Stimulated activated CD8-positive, alpha-beta memory T cell treated with anti-CD3 and anti-CD28 coated beads, Interleukin-4, amount 100 ng/mL, for 1 hour (primary cell): ENCODE data around the gene POLE3.
"Not testable (repeated sequence)": the region's sequence is repeated elsewhere in the genome, so short reads cannot be mapped to it uniquely, and the experiment has no call there.

Experiments used
- DNase-seq, 2 donors: peaks; one replicate each; pipeline ENCODE4 v3.0.0-alpha.2; 2020; ENCODE audit warnings: low read depth in 2 of 2, low spot score in 1 of 2

Gene POLE3

DNA sequence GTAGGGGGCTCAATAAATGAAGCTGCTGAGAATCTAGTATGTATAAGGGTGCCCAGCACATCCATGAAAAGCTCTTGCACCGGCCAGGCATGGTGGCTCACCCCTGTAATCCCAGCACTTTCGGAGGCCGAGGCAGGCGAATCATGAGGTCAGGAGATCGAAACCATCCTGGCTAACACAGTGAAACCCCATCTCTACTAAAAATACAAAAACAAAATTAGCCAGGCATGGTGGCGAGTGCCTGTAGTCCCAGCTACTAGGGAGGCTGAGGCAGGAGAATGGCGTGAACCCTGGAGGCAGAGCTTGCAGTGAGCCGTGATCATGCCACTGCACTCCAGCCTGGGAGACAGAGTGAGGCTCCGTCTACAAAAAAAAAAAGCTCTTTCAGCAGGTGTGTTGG, 4.1 kb downstream of the POLE3 start:
- not testable (repeated sequence) for DNase-seq

- no peak for DNase-seq
These were observed 6.8 kb downstream of the POLE3 start for GRCh38 chr9:113403646-113404045.

DNA sequence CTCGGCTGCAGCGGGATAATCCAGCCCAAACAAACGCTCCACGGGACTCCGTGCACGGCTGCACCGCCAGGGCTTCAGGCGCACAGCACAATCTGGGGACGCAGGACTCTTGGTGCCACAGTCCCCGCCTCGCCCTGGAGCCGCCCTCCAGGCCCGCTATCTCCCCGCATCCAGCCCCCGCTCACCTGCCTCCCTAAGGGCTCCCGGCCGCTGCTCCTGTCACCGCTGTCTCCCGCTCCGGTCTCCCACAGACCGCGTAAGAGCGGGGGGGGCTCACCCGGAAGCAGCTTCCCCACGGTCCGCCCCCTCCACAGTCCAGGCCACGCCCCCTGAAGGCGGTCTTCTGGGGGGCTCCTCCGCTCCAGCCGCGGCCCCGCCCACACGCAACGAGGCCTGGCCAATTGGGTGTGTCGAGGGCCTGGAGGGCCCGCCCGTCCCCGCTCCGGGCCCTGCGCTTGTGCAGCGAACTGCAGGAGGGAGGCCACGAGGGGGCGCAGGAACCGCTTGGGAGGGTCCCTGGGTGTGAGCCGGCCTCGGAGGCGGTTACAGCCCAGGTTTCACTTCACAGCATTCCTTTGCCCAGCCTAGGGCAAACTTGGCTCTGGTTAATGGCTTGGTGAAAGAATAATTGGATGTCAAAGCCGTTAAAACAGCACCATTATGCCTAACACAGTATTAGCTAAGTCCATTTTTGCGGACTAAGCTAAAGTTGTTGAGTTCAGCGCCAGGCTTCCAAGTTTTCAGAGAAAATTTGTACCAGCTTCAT, 9.3 kb downstream of the POLE3 start, which contains the start of gene ALAD:
Gene ALAD (minus strand): TSS at position 258 of the 766 bp plus-strand sequence. CDS start 7,725 bp downstream, outside the sequence.
- peak; percentile 97 to 100 for DNase-seq

- no peak for DNase-seq
These were observed 10.8 kb downstream of the POLE3 start for GRCh38 chr9:113399646-113400200.

DNA sequence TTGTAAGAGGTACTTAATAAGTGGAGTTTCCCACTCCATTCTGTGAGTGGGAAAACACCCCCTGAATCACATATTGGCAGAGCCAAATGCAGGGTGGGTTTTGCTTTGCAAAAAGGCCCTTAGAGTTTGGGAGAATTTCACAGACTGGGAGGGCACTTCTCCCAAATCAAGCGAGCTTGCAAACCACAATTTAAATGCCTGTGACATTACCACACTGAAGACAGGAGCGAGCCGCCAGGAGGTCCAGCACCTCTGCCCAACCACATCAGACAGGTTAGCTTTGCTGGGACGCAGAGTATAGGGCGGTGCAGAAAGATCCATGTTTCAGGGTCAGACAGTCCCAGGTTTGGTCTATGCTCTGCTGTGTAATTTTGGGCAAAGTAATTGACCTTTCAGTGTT, 11.7 kb downstream of the POLE3 start:
- DNase-seq, result no peak

DNA sequence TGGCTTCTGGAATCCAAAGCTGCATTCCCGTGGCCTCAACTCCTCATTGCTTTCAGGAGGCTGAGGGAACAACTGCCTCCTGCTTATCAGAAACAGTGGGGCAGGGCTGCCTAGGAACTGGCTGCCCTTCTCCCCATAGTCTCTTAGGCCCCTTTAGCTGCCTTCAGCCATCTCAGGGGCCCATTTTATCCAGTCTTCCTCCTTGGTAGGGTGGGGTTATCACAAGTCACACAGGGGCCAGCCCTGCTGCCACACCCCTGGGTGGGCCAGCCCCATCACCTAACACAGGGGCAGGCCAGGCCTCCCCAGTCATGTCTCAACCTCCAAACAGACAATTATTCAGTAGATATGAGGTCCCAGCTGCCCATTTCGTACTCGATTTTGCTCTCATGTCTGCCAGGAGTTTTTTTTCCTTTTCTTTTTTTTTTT, 13.3 kb downstream of the POLE3 start:
- no peak for DNase-seq

- DNase-seq, result no peak
These were observed 15.2 kb downstream of the POLE3 start for GRCh38 chr9:113395000-113395861.

DNA sequence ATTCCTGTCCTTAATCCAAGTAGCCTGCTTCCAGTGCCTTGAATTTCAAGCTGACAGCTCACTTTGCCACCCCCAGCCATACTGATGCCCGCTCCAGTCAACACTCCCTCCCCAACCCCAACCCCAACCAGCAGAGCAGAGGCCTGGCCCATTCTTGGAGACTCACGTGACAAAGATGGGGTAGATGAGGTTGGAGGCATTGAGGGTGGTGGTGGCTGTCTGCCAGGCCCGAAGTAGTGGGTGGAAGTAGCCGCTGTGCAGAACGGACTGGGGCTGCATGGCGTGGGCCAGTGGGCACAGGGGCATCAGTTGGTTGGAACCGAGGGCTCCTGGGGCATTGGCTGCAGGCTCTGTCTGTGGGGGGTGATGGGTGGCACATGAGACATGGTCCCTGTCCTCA, 17.2 kb downstream of the POLE3 start:
- DNase-seq, result no peak

GRCh38 chr9:113391917-113392316, 18.6 kb downstream of the POLE3 start:
- DNase-seq, result no peak

DNA sequence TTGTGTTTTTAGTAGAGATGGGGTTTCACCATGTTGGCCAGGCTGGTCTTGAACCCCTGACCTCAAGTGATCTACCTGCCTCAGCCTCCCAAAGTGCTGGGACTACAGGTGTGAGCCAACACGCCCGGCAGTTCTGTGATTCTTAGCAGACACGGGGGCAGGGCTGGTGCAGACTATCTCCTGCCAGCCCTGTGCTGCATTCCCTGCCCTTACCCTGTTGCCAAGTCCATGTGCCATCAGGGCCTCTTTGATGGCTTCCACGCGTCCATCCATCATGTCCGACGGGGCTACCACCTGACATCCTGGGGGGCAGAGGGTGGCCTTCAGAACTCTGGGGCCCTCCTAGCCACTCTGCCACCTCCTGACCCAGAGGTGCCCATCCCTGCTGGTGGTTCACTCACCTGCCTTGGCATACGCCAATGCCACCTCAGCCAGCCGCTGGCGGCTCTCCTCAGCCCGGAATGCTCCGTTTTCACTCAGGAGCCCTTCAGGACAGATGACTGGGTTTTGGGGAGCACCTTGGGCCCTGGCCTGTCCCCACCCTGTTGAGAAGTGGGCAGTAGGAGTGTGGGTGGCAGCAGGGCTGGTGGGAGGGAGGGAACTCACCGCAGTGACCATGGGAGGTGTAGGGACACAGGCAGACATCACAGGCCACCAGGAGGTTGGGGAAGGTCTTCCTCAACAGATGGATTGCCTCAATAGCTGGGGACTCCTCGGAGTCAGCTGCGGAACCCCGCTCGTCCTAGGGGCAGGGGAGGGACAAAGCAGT, 20.1 kb downstream of the POLE3 start:
- DNase-seq, result no peak

GRCh38 chr9:113389451-113389850, 21.0 kb downstream of the POLE3 start:
- no peak for DNase-seq

DNA sequence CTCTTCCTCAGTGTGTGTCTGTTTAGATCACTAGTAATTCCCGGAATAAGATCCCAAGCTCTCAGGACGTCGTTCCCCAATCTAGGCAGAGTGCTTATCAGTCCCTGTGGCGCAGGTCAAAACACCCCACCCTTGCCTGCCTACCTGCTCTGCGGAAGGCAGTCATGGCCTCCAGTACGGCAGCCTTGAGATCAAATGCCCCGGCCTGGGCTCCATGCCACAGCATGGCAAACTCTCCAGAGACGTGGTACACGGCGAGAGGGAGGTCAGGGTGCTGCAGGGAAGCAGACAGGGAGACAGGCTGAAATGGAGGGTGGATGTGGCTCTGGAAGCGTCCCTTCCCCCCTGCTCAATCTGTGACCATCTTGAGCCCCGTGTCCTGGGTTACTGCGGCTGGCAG, 21.6 kb downstream of the POLE3 start:
- no peak for DNase-seq

DNA sequence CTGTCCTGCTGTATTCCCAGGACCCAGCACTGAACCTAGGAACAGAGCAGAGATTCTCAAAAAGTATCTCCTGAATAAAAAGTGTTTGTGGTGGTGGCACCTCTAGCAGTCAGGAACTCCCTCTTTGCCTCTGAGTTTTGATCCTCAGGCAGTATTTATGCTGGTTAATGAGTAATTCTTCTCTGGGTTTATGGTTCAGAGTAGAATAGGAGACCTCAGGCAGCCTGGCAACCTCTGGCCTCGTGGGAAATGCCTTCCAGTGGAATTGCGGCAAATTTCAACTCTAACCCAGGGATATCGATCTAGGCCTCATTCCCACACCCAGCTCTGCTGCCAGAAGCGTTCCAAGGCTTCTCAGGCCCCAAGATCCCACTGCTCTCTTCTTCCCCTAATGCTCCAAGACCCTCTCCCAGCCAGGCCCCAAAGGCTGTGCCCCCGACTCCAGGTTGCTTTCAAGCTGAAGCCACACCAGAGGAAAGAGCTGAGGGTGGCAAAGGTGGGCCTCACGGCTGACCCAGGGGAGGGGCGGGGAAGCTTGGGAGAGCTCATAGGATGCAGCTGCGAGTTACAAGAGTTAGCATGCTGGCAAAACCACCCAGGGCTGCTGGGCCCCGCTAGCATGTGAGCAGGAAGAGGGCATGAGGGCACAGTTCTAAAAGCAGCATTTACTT, 22.8 kb downstream of the POLE3 start:
- no peak for DNase-seq

GRCh38 chr9:113386571-113387393, 23.7 kb downstream of the POLE3 start:
- DNase-seq, result no peak

GRCh38 chr9:113381909-113382411, 28.5 kb downstream of the POLE3 start:
- no peak for DNase-seq

- not testable (repeated sequence) for DNase-seq
These were observed 29.0 kb downstream of the POLE3 start for GRCh38 chr9:113381441-113381840.

- no peak for DNase-seq
These were observed 29.6 kb downstream of the POLE3 start for GRCh38 chr9:113380869-113381378.

GRCh38 chr9:113379829-113380210, 30.7 kb downstream of the POLE3 start:
- DNase-seq, result not testable (repeated sequence)
